Measurements from ENCODE around the gene ZNRF2. TPM values are rescaled to one million over a fixed set of nuclear protein-coding genes. Genes with fewer than 3 reads are reported as not detected.

The ZNRF2 gene
- 10 to 100 TPM; 28.8 to 29.4 TPM for total RNA-seq
- 1 to 10 TPM; 1.1 to 2.3 (median 2.2) TPM for polyA plus RNA-seq
- total RNA-seq = 7.9 to 37.8 (median 9.0) reads per million in 6 experiments

DNA sequence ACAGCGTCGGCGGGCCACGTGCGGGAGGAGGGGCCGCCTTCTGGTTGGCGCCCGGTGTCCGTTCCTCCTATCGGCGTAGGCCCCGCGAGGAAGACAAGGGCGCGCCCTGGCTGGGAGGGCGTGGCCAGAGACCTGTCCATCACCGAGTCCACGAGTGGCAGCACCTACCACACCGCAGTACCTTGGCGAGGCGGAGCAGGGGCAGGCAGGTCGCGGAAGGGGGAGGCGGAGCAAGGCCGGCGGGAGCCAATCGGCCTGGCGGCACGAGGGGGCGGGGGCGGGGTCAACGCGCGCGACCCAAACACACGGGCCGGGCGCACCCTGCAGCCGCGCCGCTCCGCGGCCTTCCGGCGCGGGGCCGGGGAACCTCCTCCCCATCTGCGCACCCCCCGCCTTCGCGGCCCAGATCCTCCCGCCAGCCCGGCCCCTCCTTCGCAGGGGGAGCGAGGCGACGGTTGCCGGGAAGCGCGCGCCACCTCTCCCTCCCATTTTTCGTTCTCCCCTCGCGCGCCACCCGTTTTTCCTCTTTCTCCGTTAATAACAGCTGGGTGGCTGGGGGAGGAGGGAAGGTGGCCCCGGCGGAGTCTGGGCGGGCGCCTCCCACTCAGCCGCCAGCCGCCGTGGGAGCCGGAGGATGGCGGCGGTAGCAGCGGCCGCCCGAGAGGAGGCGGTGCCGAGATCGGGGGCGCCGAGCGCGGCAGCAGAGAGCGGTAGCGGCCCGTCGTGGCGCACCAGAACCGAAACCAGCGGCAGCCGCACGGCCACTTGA is at the start of gene ZNRF2:
Gene ZNRF2, plus strand, starts transcription at position 300 of the 769 bp plus-strand sequence. CDS start 761 bp downstream, outside the sequence.
- no peaks in the 10 kb centered on the region for H3K36me3 Mint-ChIP-seq
- peaks cover 0 to 10% (median 0%) of the 10 kb centered on the region in 9 donors for H3K9me3 Mint-ChIP-seq
- peaks cover 20 to 48% (median 39%) of the 10 kb centered on the region in 4 donors for H3K4me1 Mint-ChIP-seq
- peak within 1 kb of the TSS; percentile 81 to 97 (median 86) for H3K4me3 Mint-ChIP-seq
- ATAC-seq = peak; percentile 82 to 87
- H3K27ac Mint-ChIP-seq = peak within 1 kb of the TSS; percentile 61 to 96 (median 95)
- POLR2A ChIA-PET = interaction anchor here (0.6 to 3.1 kb wide), 11 partner anchors 21 to 310 kb away, joined by 3 to 20 read pairs (median 5); partner anchors contain the start of genes MTURN and NOD1
- DNase-seq = peak; percentile 90 to 100 (median 99)
- no peaks in the 10 kb centered on the region for H3K27me3 Mint-ChIP-seq

GRCh38 chr7:30237271-30237695 is 47.1 kb upstream of the ZNRF2 start:
- POLR2A ChIA-PET = no interaction called here
- ATAC-seq (no peak), DNase-seq (no peak)
- peaks cover 0 to 3% (median 0%) of the 10 kb centered on the region in 9 donors for H3K9me3 Mint-ChIP-seq
- H3K36me3 Mint-ChIP-seq = peaks cover 0 to 6% (median 3%) of the 10 kb centered on the region in 3 donors
- peaks cover 0 to 28% (median 0%) of the 10 kb centered on the region in 4 donors for H3K4me1 Mint-ChIP-seq
- no peak overlapping the region for H3K27ac Mint-ChIP-seq
- no peak overlapping the region for H3K4me3 Mint-ChIP-seq
- H3K27me3 Mint-ChIP-seq = peaks cover 0 to 22% (median 17%) of the 10 kb centered on the region in 5 donors

GRCh38 chr7:30238721-30239441 is 45.5 kb upstream of the ZNRF2 start:
- H3K9me3 Mint-ChIP-seq = peaks cover 0 to 3% (median 0%) of the 10 kb centered on the region in 9 donors
- peaks cover 0 to 28% (median 0%) of the 10 kb centered on the region in 4 donors for H3K4me1 Mint-ChIP-seq
- DNase-seq (no peak), ATAC-seq (no peak)
- H3K27ac Mint-ChIP-seq = no peak overlapping the region
- H3K27me3 Mint-ChIP-seq = peaks cover 0 to 22% (median 17%) of the 10 kb centered on the region in 5 donors
- H3K4me3 Mint-ChIP-seq = no peak overlapping the region
- POLR2A ChIA-PET = no interaction called here
- H3K36me3 Mint-ChIP-seq = peaks cover 0 to 6% (median 3%) of the 10 kb centered on the region in 3 donors

- H3K4me1 Mint-ChIP-seq = peaks cover 0 to 28% (median 0%) of the 10 kb centered on the region in 4 donors
- ATAC-seq = no peak
Observed at GRCh38 chr7:30240106-30240800, 44.1 kb upstream of the ZNRF2 start.

GRCh38 chr7:30241767-30242166 is 42.6 kb upstream of the ZNRF2 start:
- peaks cover 0 to 20% (median 17%) of the 10 kb centered on the region in 5 donors for H3K27me3 Mint-ChIP-seq
- no peak for ATAC-seq
- no peak overlapping the region for H3K4me3 Mint-ChIP-seq
- POLR2A ChIA-PET = no interaction called here
- peaks cover 0 to under 1% (median 0%) of the 10 kb centered on the region in 3 donors for H3K36me3 Mint-ChIP-seq
- DNase-seq = no peak
- H3K4me1 Mint-ChIP-seq = peaks cover 0 to 28% (median 0%) of the 10 kb centered on the region in 4 donors
- peak overlapping the region in 1 of 10 donors; percentile 58 for H3K27ac Mint-ChIP-seq
- peaks cover 0 to 3% (median 0%) of the 10 kb centered on the region in 9 donors for H3K9me3 Mint-ChIP-seq

More at GRCh38 chr7:30240106-30240800, 44.1 kb upstream of the ZNRF2 start:
- Mint-ChIP-seq H3K9me3 (peaks cover 0 to 3% (median 0%) of the 10 kb centered on the region in 9 donors), H3K27ac (no peak overlapping the region), H3K4me3 (no peak overlapping the region), H3K36me3 (peaks cover 0 to 6% (median 3%) of the 10 kb centered on the region in 3 donors), H3K27me3 (peaks cover 0 to 22% (median 17%) of the 10 kb centered on the region in 5 donors)
- no peak for DNase-seq
- POLR2A ChIA-PET = no interaction called here

DNA sequence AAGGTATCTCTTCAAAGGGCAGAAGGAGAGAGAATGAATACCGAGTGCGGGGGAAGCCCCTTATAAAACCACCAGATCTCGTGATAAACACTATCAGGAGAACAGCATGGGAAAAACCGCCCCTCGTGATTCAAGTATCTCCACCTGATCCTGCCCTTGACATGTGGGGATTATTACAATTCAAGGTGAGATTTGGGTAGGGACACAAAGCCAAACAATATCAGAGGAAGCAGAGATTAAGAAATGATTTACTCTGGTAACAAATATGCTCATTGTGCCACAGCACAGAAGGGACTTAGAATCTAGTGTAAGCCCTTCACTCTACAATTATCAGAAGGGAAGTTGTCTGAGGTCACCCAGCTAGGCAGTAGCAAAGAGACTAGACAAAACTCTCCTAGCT is 40.1 kb upstream of the ZNRF2 start:
- Mint-ChIP-seq H3K4me1 (peaks cover 2 to 22% (median 3%) of the 10 kb centered on the region in 4 donors), H3K27ac (no peak overlapping the region), H3K9me3 (peaks cover 0 to 3% (median 0%) of the 10 kb centered on the region in 9 donors), H3K27me3 (peaks cover 0 to 18% (median 12%) of the 10 kb centered on the region in 5 donors), H3K4me3 (no peak overlapping the region), H3K36me3 (no peaks in the 10 kb centered on the region)
- POLR2A ChIA-PET = no interaction called here
- no peak for ATAC-seq
- no peak for DNase-seq

DNA sequence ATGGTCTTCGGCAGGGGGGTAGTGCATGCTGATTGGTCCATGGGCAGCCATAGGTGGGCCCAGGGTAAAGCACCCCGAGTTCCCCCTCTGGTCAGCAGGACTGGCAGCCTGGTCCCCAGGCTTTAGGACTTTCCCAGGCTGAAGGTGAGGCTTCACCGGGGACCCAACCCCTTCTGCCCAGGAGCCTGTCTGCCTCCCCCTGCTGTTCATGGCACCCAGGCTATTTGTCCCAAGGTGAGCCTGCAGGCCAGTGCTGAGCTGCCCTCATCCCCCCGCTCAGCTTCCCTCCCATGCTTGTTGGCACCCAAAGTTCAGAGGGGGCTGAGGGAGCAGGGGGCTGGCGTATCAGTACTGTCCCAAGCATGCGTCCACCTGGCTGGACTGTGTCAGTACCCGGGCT is 38.5 kb upstream of the ZNRF2 start:
- H3K4me1 Mint-ChIP-seq = peaks cover 6 to 26% (median 18%) of the 10 kb centered on the region in 4 donors

DNA sequence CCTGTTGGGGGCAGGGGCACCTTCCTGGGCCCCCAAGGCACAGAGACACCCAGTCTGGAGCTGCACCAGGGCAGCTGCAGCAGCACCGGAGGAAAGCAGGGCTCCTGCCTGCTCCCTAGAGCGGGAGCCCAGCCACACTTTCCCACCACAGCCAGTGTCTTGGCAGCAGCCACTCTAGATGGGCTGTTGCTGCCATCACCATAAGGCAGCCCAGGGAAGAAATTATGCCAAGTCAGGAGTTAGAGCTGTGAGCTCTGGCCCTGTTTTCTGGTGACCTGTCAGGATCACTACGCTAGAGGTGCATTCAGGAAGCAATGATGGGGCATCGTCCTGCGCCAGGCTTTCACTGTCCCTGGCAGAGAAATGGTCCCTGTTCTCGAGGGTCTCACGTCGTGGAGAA is 38.0 kb upstream of the ZNRF2 start:
- no peak for DNase-seq
- Mint-ChIP-seq H3K4me3 (no peak overlapping the region), H3K27ac (no peak overlapping the region), H3K9me3 (no peaks in the 10 kb centered on the region), H3K27me3 (peaks cover 0 to 4% (median 0%) of the 10 kb centered on the region in 5 donors), H3K36me3 (no peaks in the 10 kb centered on the region), H3K4me1 (peaks cover 6 to 26% (median 18%) of the 10 kb centered on the region in 4 donors)
- POLR2A ChIA-PET = no interaction called here
- ATAC-seq = no peak

More for the DNA sequence above, 38.5 kb upstream of the ZNRF2 start:
- DNase-seq (no peak), ATAC-seq (no peak)
- POLR2A ChIA-PET = no interaction called here
- Mint-ChIP-seq H3K4me3 (no peak overlapping the region), H3K27me3 (peaks cover 0 to 4% (median 3%) of the 10 kb centered on the region in 5 donors), H3K36me3 (no peaks in the 10 kb centered on the region), H3K9me3 (no peaks in the 10 kb centered on the region), H3K27ac (no peak overlapping the region)

DNA sequence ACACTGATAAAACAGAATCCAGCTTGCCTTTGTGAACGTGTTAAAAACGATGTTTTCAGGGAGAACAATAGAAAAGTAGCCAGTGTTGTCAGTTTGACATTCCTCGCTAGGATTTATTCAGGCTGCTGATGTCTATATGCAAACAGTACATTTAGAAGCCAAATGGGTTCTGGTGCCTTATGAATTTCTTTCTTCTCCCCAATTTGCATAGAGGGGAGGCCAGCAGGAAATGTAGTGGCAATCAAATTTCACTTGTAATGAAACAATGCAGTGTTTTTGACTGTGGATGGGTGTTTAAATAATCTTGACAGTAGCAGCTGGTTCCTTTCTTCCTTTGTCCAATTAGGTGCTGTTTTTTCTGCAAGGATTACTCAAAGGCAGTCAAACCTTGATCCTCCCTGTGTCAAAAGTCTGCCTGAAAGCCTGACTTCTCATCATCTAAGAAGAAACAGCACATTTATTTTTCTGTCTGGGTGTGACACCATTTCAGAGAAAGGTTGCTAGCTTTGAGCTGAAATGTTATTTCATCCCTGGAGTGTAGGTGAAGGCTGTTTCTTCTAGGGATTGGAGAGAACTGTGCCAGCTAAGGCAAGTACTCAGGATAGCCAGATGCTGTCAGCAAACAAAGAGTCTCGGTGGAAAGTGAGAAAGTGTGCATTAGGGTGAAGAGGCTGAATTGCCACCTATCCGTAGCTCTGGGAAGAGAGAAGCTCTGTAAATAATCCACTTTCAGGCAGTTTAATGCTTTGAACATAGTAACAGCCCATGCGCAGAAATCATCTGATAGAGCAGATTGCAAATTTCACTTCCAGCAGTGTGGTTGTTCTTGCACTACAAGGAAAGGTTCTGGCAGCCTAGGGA is 36.6 kb upstream of the ZNRF2 start:
- Mint-ChIP-seq H3K27me3 (no peaks in the 10 kb centered on the region), H3K27ac (peak overlapping the region in 1 of 10 donors; percentile 58), H3K4me3 (no peak overlapping the region), H3K9me3 (no peaks in the 10 kb centered on the region), H3K36me3 (no peaks in the 10 kb centered on the region), H3K4me1 (peaks cover 6 to 26% (median 18%) of the 10 kb centered on the region in 4 donors)
- POLR2A ChIA-PET = no interaction called here
- ATAC-seq = no peak
- no peak for DNase-seq

GRCh38 chr7:30249316-30249715 is 35.1 kb upstream of the ZNRF2 start:
- H3K4me1 Mint-ChIP-seq = peaks cover 6 to 31% (median 18%) of the 10 kb centered on the region in 4 donors
- DNase-seq = no peak
- ATAC-seq = no peak
- H3K27ac Mint-ChIP-seq = peak overlapping the region in 7 of 10 donors; percentile 17 to 70 (median 24)
- H3K4me3 Mint-ChIP-seq = peak overlapping the region in 1 of 10 donors; percentile 14
- H3K27me3 Mint-ChIP-seq = no peaks in the 10 kb centered on the region
- POLR2A ChIA-PET = no interaction called here
- H3K9me3 Mint-ChIP-seq = no peaks in the 10 kb centered on the region
- no peaks in the 10 kb centered on the region for H3K36me3 Mint-ChIP-seq

- POLR2A ChIA-PET = no interaction called here
- ATAC-seq = peak; percentile 47 to 59
- Mint-ChIP-seq H3K9me3 (no peaks in the 10 kb centered on the region), H3K27me3 (no peaks in the 10 kb centered on the region), H3K36me3 (no peaks in the 10 kb centered on the region), H3K27ac (peak overlapping the region in 8 of 10 donors; percentile 1 to 70 (median 28)), H3K4me3 (peak overlapping the region in 1 of 10 donors; percentile 4), H3K4me1 (peaks cover 6 to 31% (median 18%) of the 10 kb centered on the region in 4 donors)
- peak in 2 of 10 donors; percentile 42 to 43 for DNase-seq
Observed at GRCh38 chr7:30249986-30250774, 34.2 kb upstream of the ZNRF2 start.

All from naive thymus-derived CD8-positive, alpha-beta T cell (primary cell).